Fibroblast of the aortic adventitia (primary cell): Measurements from ENCODE around the gene RFX1. TPM values are rescaled to one million over a fixed set of nuclear protein-coding genes. Genes with fewer than 3 reads are reported as not detected.
A peak's percentile ranks its signal among the peaks of the same experiment; 100 is the strongest.
"Not testable (repeated sequence)": the region's sequence is repeated elsewhere in the genome, so short reads cannot be mapped to it uniquely, and the experiment has no call there.

ENCODE experiments used
- DNase-seq: peaks from one replicate; pipeline ENCODE4 v3.0.0-alpha.2; 2010; ENCODE audit warnings: low read depth
- H3K4me3 ChIP-seq: 2 replicates; pipeline ENCODE4 v1.5.1; 2011; ENCODE audit warnings: low read depth, mild to moderate bottlenecking, control low read depth, low read length, moderate library complexity
- CTCF ChIP-seq: IDR thresholded peaks from 2 replicates; pipeline ENCODE4 v1.5.1; 2011; ENCODE audit warnings: mild to moderate bottlenecking, low read length, control low read depth, inconsistent platforms; ENCODE audit not compliant: insufficient read depth
- total RNA-seq: library from RNA; depleted of rRNA; stranded (reverse); fragments of >200 nt; gene quantifications from 2 replicates; pipeline ENCODE4 v1.2.3, GENCODE V29; 2012; ENCODE audit warnings: low replicate concordance

Gene RFX1
- total RNA-seq, 1 donor: 3.4 TPM

GRCh38 chr19:14051980-14052379, 45.9 kb upstream of the RFX1 start:
- no peak overlapping the region for H3K4me3 ChIP-seq
- DNase-seq: no peak
- TF ChIP-seq CTCF: no peak

- not testable (repeated sequence) for DNase-seq, H3K4me3 ChIP-seq
Measured at GRCh38 chr19:14050961-14051360, 44.8 kb upstream of the RFX1 start.

- H3K4me3 ChIP-seq: no peak overlapping the region
- no peak for DNase-seq
- no peak for TF ChIP-seq CTCF
Measured at GRCh38 chr19:14050512-14050911, 44.4 kb upstream of the RFX1 start.

GRCh38 chr19:14048443-14049153, 42.5 kb upstream of the RFX1 start:
- TF ChIP-seq CTCF: peak; percentile 86
- DNase-seq: no peak
- no peak overlapping the region for H3K4me3 ChIP-seq

- DNase-seq, H3K4me3 ChIP-seq: not testable (repeated sequence)
Measured at GRCh38 chr19:14047866-14048265, 41.7 kb upstream of the RFX1 start.

- DNase-seq: peak; percentile 69
- peak; percentile 56 for TF ChIP-seq CTCF
- not testable (repeated sequence) for H3K4me3 ChIP-seq
Measured at GRCh38 chr19:14042659-14043608, 36.8 kb upstream of the RFX1 start.

- TF ChIP-seq CTCF: no peak
- no peak for DNase-seq
Measured at GRCh38 chr19:14039181-14039580, 33.1 kb upstream of the RFX1 start.

More at GRCh38 chr19:14039181-14039580, 33.1 kb upstream of the RFX1 start:
- no peak overlapping the region for H3K4me3 ChIP-seq
